PFSK-1 (cell line): Measurements from ENCODE around the gene FANCL.

ENCODE experiments used
- SIN3A ChIP-seq: IDR thresholded peaks from 2 replicates; pipeline ENCODE4 v1.6.1; 2012; ENCODE audit warnings: mild to moderate bottlenecking, low read length, moderate library complexity, borderline replicate concordance; ENCODE audit not compliant: insufficient read depth
- TAF1 ChIP-seq: IDR thresholded peaks from 2 replicates; pipeline ENCODE4 v1.6.1; 2012; ENCODE audit warnings: low read length, control low read depth, borderline replicate concordance; ENCODE audit not compliant: insufficient read depth
- TF ChIP-seq, protein P1 (sequence below), 2 experiments: IDR thresholded peaks; 2 replicates each; pipeline versions ENCODE4 v1.6.1 to v1.8.0; 2011 to 2012; ENCODE audit warnings: low read depth in 2 of 2, low read length in 2 of 2, control low read depth in 1 of 2, inconsistent platforms in 1 of 2, mild to moderate bottlenecking in 1 of 2, moderate library complexity in 1 of 2; ENCODE audit not compliant: insufficient read depth in 1 of 2

DNA sequence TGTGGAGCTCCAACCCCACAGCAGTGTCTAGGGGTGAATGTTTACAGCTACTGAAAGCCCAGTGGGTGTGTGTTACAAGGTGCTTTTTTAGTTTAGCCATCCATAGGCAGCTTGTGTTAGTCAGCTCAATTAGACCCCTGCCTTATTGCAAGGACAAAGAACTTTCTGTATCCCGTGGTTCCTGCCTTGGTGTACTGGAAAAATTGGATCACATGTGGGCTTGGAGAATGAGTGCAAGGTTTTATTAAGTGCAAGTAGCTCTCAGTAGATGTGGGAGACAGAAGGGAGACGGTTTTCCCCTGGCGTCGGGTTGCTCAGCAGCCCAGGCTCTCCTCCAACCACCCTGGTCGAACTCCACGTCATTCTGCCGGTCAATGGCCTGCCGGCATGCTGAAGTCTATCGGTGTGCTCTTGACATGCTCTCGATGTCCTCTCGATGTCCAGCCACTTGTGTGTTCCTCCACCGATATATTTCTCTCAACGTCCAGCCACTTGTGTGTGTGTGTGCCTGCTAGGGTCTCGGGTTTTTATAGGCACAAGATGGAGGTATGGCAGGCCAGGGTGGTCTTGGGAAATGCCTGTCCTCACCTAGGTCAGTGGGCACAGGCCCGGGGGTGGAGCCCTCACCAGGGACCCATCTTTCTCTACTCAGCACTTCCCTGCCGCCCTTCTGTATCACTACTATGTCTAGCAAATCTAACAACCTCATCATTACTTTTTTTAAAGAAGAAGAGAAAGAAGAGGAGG lies 13.8 kb downstream of the FANCL start:
- TF ChIP-seq TAF1, result no peak
- no peak for TF ChIP-seq SIN3A
- TF ChIP-seq, protein P1, sequence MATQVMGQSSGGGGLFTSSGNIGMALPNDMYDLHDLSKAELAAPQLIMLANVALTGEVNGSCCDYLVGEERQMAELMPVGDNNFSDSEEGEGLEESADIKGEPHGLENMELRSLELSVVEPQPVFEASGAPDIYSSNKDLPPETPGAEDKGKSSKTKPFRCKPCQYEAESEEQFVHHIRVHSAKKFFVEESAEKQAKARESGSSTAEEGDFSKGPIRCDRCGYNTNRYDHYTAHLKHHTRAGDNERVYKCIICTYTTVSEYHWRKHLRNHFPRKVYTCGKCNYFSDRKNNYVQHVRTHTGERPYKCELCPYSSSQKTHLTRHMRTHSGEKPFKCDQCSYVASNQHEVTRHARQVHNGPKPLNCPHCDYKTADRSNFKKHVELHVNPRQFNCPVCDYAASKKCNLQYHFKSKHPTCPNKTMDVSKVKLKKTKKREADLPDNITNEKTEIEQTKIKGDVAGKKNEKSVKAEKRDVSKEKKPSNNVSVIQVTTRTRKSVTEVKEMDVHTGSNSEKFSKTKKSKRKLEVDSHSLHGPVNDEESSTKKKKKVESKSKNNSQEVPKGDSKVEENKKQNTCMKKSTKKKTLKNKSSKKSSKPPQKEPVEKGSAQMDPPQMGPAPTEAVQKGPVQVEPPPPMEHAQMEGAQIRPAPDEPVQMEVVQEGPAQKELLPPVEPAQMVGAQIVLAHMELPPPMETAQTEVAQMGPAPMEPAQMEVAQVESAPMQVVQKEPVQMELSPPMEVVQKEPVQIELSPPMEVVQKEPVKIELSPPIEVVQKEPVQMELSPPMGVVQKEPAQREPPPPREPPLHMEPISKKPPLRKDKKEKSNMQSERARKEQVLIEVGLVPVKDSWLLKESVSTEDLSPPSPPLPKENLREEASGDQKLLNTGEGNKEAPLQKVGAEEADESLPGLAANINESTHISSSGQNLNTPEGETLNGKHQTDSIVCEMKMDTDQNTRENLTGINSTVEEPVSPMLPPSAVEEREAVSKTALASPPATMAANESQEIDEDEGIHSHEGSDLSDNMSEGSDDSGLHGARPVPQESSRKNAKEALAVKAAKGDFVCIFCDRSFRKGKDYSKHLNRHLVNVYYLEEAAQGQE (IDR thresholded peaks at IDR 0.05; ENCODE audit: insufficient read depth in 1 of 2, low read depth in 2 of 2, low read length in 2 of 2), result no peak
